Hematopoietic multipotent progenitor cell treated with erythropoietin and hydrocortisone succinate and interleukin-3 and kit ligand, for 8 days (in vitro differentiated cells): Measurements from ENCODE around the gene GLS2.

ENCODE experiments used
- DNase-seq: peaks from one replicate; pipeline ENCODE4 v3.0.0-alpha.2; 2015

The GLS2 gene

GRCh38 chr12:56437430-56438176 is 50.4 kb downstream of the GLS2 start:
- DNase-seq, result peak; percentile 75

- DNase-seq, result no peak
These were observed 53.1 kb downstream of the GLS2 start for GRCh38 chr12:56434828-56435227.

GRCh38 chr12:56431850-56432249 is 56.1 kb downstream of the GLS2 start:
- no peak for DNase-seq

- DNase-seq, result no peak
These were observed 56.7 kb downstream of the GLS2 start for GRCh38 chr12:56431288-56431687.

GRCh38 chr12:56425940-56426438 is 62.0 kb downstream of the GLS2 start:
- no peak for DNase-seq

GRCh38 chr12:56425193-56425592 is 62.8 kb downstream of the GLS2 start:
- DNase-seq, result no peak
